Activated CD8-positive, alpha-beta memory T cell treated with anti-CD3 and anti-CD28 coated beads for 24 hours (primary cell): ENCODE data around the gene MANF.

Experiments
- DNase-seq: peaks from one replicate; pipeline ENCODE4 v3.0.0-alpha.2; 2020

Gene MANF

GRCh38 chr3:51390246-51391074, 5.4 kb downstream of the MANF start:
- DNase-seq = no peak

GRCh38 chr3:51391075-51391565, 6.0 kb downstream of the MANF start, which contains the start of gene RBM15B:
RBM15B (plus strand) TSS chr3:51391285; CDS start chr3:51391400, 115 bp downstream.
- DNase-seq = peak; percentile 98

- peak; percentile 83 for DNase-seq
Observed at GRCh38 chr3:51391566-51392354, 6.7 kb downstream of the MANF start.

GRCh38 chr3:51392355-51393133, 7.5 kb downstream of the MANF start:
- DNase-seq = no peak

- no peak for DNase-seq
Observed at GRCh38 chr3:51393134-51393495, 8.0 kb downstream of the MANF start.

GRCh38 chr3:51393564-51393963, 8.5 kb downstream of the MANF start:
- no peak for DNase-seq

- DNase-seq = no peak
Observed at GRCh38 chr3:51394541-51394940, 9.4 kb downstream of the MANF start.

GRCh38 chr3:51395493-51396213, 10.6 kb downstream of the MANF start:
- no peak for DNase-seq

- DNase-seq = peak; percentile 52
Observed at GRCh38 chr3:51396401-51396800, 11.3 kb downstream of the MANF start.

- DNase-seq = peak; percentile 55
Observed at GRCh38 chr3:51397392-51397791, 12.3 kb downstream of the MANF start.

- DNase-seq = peak; percentile 50
Observed at GRCh38 chr3:51398595-51399310, 13.7 kb downstream of the MANF start.

- DNase-seq = no peak
Observed at GRCh38 chr3:51400166-51400565, 15.1 kb downstream of the MANF start.

- DNase-seq = no peak
Observed at GRCh38 chr3:51401735-51402134, 16.6 kb downstream of the MANF start.

GRCh38 chr3:51403675-51404074, 18.6 kb downstream of the MANF start:
- DNase-seq = no peak

GRCh38 chr3:51408021-51408420, 22.9 kb downstream of the MANF start:
- DNase-seq = no peak

GRCh38 chr3:51408813-51409212, 23.7 kb downstream of the MANF start:
- DNase-seq = no peak

GRCh38 chr3:51422211-51422610, 37.1 kb downstream of the MANF start:
- DNase-seq = no peak

GRCh38 chr3:51426921-51427320, 41.8 kb downstream of the MANF start:
- no peak for DNase-seq

GRCh38 chr3:51429138-51429537, 44.0 kb downstream of the MANF start:
- DNase-seq = no peak

GRCh38 chr3:51434110-51434509, 49.0 kb downstream of the MANF start:
- no peak for DNase-seq

- DNase-seq = no peak
Observed at GRCh38 chr3:51434746-51435327, 49.7 kb downstream of the MANF start.
